Measurements from ENCODE around the gene MMP24OS.
A peak's percentile ranks its signal among the peaks of the same experiment; 100 is the strongest.

Gene MMP24OS

DNA sequence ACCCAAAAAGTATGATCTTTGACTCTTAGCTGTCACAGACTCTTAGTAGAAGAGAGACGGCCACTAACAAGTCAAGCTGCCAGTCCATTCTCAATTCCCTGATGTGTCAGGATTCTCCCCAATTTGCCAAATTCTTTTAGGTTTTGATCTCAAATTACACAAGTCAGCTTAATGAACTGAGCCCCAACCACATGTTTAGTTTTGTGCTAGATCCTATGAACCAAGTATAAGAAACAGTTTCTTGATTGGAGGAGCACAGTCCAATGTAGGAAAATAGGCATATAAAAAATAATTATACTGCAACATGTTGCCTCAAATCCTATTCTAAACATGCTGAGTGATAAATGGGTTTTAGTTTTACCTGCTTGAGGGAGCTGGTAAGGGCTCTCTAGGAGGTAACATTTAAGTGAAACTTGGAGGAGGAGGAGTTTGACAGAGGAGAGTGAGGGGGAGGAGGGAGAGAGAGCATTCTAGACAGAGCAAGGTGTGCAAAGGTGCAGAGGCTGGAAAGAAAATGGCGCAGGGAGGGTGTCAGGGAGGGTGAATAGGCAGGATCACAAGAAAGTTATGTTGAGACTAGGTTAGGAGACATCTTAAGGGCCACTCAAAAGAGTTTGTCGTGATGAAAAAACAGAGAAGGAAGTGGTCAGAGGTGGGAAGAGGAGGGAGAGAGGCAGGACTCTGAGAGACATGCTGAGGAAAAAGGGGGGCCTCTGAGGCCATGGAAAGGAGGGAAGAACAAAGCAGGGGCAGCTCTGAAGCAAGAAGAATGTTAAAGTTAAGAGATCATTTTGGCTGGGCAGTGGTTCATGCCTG lies 37.1 kb upstream of the MMP24OS start:
- intact Hi-C loops (cut with micrococcal nuclease), result no loop called here
- H3K27ac Mint-ChIP-seq, result peak overlapping the region; percentile 10
- no peaks in the 10 kb centered on the region for H3K9me3 Mint-ChIP-seq
- H3K4me1 Mint-ChIP-seq (ENCODE audit: low read depth), result peaks cover 23% of the 10 kb centered on the region
- no peaks in the 10 kb centered on the region for H3K27me3 Mint-ChIP-seq
- no peak overlapping the region for H3K4me3 Mint-ChIP-seq
- H3K36me3 Mint-ChIP-seq (ENCODE audit: low read depth), result peaks cover 26% of the 10 kb centered on the region

GRCh38 chr20:35312318-35312717 lies 34.4 kb upstream of the MMP24OS start:
- Mint-ChIP-seq H3K4me1 (ENCODE audit: low read depth) (peaks cover 23% of the 10 kb centered on the region), H3K27ac (no peak overlapping the region), H3K4me3 (no peak overlapping the region), H3K9me3 (no peaks in the 10 kb centered on the region), H3K27me3 (no peaks in the 10 kb centered on the region), H3K36me3 (ENCODE audit: low read depth) (peaks cover 31% of the 10 kb centered on the region)
- intact Hi-C loops (cut with micrococcal nuclease), result no loop called here

- H3K4me1 Mint-ChIP-seq (ENCODE audit: low read depth), result peaks cover 23% of the 10 kb centered on the region
Observed at GRCh38 chr20:35311822-35312221, 33.9 kb upstream of the MMP24OS start.

DNA sequence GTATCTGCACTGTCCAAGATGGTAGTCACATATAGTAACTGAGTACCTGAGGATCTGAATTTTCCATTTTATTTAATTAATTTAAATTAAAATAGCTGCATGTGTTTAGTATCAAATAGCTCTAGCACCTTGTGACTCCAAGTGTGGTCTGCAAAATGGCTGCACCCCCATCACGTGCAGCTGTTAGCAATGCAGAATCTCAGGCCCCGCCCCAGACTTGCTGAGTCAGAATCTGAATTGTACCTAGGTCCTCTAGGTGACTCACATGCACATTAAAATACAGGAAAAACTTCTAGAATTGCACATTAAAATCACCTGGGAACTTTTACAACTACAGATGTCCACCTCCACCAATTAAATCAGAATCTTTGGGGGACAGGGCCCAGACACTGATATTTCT lies 33.5 kb upstream of the MMP24OS start:
- Mint-ChIP-seq H3K27ac (no peak overlapping the region), H3K4me3 (no peak overlapping the region), H3K36me3 (ENCODE audit: low read depth) (peaks cover 36% of the 10 kb centered on the region), H3K27me3 (no peaks in the 10 kb centered on the region), H3K9me3 (no peaks in the 10 kb centered on the region), H3K4me1 (ENCODE audit: low read depth) (peaks cover 24% of the 10 kb centered on the region)
- intact Hi-C loops (cut with micrococcal nuclease), result no loop called here

More at GRCh38 chr20:35311822-35312221, 33.9 kb upstream of the MMP24OS start:
- H3K27me3 Mint-ChIP-seq, result no peaks in the 10 kb centered on the region
- no peak overlapping the region for H3K4me3 Mint-ChIP-seq
- intact Hi-C loops (cut with micrococcal nuclease), result no loop called here
- peaks cover 31% of the 10 kb centered on the region for H3K36me3 Mint-ChIP-seq (ENCODE audit: low read depth)
- H3K27ac Mint-ChIP-seq, result no peak overlapping the region
- H3K9me3 Mint-ChIP-seq, result no peaks in the 10 kb centered on the region

DNA sequence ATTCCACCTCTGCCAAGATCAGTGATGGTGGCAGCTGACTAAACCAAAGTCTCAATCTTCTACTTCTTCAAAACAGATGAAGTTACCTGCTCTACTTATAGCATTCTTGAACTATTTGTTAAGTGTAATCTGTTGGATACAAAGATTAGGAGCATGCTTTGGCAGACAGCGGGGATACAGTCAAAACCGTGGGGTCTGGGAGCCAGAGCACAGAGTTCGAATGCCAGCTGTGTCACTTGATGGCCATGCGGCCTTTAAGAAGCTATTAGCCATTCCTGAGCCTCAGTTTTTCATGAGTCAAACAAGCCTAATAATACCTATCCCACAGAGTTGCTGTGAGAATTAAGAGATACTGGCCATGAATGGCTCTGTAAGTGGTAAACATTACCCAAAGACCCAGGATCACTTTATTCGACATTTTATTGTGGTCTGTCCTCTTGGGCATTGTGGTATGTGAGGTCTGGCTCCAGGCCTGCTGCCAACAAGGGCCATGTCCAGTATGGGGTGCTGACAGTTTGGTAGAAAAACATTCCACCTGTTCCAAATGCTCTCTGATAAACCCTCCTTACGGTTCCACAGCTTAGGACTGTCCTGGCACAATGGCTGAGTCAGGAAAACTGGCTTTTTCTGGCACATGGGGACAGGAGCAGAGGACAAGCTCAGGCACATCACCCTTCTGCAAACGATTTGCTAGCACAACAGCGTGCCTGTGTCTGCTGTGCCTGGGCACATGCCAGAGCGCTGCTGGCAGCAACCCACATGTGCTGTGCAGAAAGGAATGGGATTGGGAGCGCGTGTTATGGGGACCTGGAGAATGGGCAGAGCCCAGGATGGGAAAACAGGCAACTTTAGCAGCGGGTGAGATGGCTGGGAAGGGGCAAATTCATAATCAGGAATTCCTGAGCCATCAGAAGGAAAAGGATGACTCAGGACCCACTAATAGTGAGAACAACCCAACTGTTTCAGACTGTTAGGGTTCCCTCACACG lies 30.0 kb upstream of the MMP24OS start:
- intact Hi-C loops (cut with micrococcal nuclease), result no loop called here
- Mint-ChIP-seq H3K4me1 (ENCODE audit: low read depth) (peaks cover 35% of the 10 kb centered on the region), H3K36me3 (ENCODE audit: low read depth) (peaks cover 53% of the 10 kb centered on the region)

DNA sequence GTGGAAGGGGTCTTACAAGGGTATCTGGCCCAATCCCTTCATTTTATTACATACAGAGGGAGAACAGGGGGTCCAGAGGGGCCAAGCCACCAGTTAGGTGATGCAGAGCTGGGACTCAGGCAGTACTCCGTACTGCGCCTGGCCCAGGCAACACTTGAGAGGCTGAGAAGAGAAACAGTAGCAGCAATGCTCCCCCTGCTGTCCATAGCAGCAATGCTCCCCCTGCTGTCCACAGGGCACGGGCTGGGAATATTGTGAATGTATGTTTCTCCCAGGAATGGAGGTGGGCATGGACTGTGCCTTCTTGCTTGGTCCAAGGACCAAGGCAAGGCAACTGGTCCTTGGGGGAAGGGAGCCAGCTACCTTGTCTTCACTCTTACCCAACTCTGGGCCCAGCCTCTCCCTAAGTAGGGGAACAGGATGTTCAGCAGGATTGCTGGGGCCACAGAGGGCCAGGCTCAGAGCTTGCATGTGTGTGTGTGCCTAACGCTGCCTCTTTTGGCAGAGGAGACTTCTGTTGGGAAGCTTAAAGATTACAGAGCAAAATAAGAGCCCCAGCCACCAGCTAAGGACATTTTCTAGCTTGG lies 29.1 kb upstream of the MMP24OS start:
- intact Hi-C loops (cut with micrococcal nuclease), result no loop called here
- Mint-ChIP-seq H3K4me1 (ENCODE audit: low read depth) (peaks cover 28% of the 10 kb centered on the region), H3K27ac (peak overlapping the region; percentile 22), H3K27me3 (no peaks in the 10 kb centered on the region), H3K36me3 (ENCODE audit: low read depth) (peaks cover 45% of the 10 kb centered on the region), H3K9me3 (no peaks in the 10 kb centered on the region), H3K4me3 (no peak overlapping the region)

More for the DNA sequence above, 30.0 kb upstream of the MMP24OS start:
- Mint-ChIP-seq H3K9me3 (no peaks in the 10 kb centered on the region), H3K27me3 (no peaks in the 10 kb centered on the region), H3K27ac (peak overlapping the region; percentile 22), H3K4me3 (no peak overlapping the region)

- intact Hi-C loops (cut with micrococcal nuclease), result no loop called here
- Mint-ChIP-seq H3K27me3 (no peaks in the 10 kb centered on the region), H3K27ac (peak overlapping the region; percentile 37), H3K9me3 (no peaks in the 10 kb centered on the region), H3K36me3 (ENCODE audit: low read depth) (peaks cover 47% of the 10 kb centered on the region), H3K4me1 (ENCODE audit: low read depth) (peaks cover 28% of the 10 kb centered on the region), H3K4me3 (no peak overlapping the region)
Observed at GRCh38 chr20:35305682-35306556, 28.0 kb upstream of the MMP24OS start.

DNA sequence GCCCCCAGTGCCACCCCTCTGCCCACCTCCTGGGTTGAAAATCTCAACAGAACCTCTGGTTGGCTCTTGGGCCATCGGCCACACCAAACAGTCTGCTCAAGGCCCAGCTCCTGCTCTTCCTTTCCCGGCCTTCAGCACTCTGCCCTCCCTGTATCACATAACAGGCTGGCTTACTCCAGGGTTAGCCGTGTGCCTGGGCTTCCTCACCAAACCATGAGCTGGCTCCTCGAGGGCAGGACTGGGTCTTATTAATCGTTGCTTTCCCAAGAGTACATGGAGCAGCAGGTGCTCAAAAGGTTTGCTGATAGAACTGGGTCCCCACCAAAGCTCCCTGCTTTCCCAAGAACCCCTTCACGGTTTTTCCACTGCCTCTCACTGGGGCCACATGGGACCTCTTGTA lies 27.0 kb upstream of the MMP24OS start:
- Mint-ChIP-seq H3K9me3 (no peaks in the 10 kb centered on the region), H3K4me1 (ENCODE audit: low read depth) (peaks cover 30% of the 10 kb centered on the region), H3K4me3 (no peak overlapping the region), H3K27me3 (no peaks in the 10 kb centered on the region), H3K27ac (peak overlapping the region; percentile 37), H3K36me3 (ENCODE audit: low read depth) (peaks cover 43% of the 10 kb centered on the region)
- intact Hi-C loops (cut with micrococcal nuclease), result loop anchor here (1.0 kb wide), 1 partner anchor 24 kb away; no protein-coding TSS in a partner anchor

- intact Hi-C loops (cut with micrococcal nuclease), result loop anchor here (1.0 kb wide), 2 partner anchors 25 to 135 kb away; no protein-coding TSS in a partner anchor
- Mint-ChIP-seq H3K4me3 (no peak overlapping the region), H3K4me1 (ENCODE audit: low read depth) (peaks cover 35% of the 10 kb centered on the region), H3K27ac (no peak overlapping the region), H3K27me3 (no peaks in the 10 kb centered on the region), H3K9me3 (no peaks in the 10 kb centered on the region), H3K36me3 (ENCODE audit: low read depth) (peaks cover 43% of the 10 kb centered on the region)
Observed at GRCh38 chr20:35303735-35304491, 26.0 kb upstream of the MMP24OS start.

DNA sequence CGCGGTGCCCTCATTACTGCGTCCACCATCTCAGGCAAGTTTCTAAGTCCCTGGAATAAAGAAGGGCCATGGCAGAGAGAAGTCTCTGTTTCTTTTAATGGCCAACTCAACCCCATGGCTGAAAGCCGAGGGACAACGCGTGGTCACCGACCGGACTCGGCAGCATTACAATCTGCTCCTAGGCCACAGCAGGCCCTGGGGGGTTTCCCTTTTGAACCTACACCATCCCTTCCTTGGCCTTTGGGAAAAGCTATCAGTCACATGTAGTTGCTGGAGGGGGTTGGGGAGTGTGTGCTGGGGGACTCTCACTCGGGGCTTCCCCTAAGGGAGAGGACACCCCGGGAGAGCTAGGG lies 25.4 kb upstream of the MMP24OS start:
- no peaks in the 10 kb centered on the region for H3K9me3 Mint-ChIP-seq
- no peak overlapping the region for H3K4me3 Mint-ChIP-seq
- H3K27me3 Mint-ChIP-seq, result peaks cover 4% of the 10 kb centered on the region
- peaks cover 39% of the 10 kb centered on the region for H3K4me1 Mint-ChIP-seq (ENCODE audit: low read depth)
- no peak overlapping the region for H3K27ac Mint-ChIP-seq
- peaks cover 42% of the 10 kb centered on the region for H3K36me3 Mint-ChIP-seq (ENCODE audit: low read depth)
- intact Hi-C loops (cut with micrococcal nuclease), result loop anchor here (1.0 kb wide), 1 partner anchor 136 kb away; no protein-coding TSS in a partner anchor

DNA sequence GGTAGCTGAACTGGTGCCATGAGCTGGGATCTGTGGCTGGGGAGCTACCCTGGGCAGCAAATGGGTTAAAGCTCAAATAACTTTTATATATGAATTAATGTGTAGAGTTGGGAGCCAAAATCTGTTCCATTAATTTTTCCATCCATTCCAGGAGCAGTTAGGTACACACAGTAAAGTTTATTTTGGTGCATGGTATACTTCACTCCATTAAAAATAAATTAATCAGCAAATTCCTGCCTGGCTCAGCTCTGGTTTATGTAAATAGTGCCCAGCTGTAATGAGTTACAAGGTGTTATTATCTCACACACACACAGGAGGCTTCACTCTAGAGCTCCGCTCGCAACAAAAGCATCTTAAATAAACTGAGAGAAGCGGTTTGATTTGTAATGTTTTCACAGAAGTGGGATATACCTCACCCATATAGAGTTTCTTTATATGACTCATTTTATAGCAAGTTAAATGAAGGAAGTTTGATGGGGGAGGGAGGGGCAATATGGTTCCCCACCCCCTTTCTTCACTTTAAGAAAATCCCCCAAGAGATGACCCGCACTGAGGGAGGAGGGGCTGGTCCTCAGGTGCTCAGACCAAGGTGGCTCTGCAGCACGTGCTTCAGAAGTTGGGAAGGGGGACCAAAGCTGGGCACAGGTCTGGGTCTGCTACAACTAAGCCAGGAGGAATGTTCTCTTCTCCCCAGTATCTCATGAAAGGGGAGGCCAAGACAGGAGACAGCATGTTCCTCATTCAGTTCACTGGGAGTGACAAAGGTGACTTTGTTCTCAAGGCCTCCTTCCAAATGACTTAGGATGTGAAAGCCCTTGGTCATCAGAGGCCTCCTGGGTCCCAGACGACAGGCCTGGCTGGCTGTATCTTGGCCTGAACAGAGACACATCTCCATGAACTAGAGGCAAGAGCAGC lies 24.8 kb upstream of the MMP24OS start:
- no peak overlapping the region for H3K4me3 Mint-ChIP-seq
- peaks cover 4% of the 10 kb centered on the region for H3K27me3 Mint-ChIP-seq
- no peak overlapping the region for H3K27ac Mint-ChIP-seq
- H3K4me1 Mint-ChIP-seq (ENCODE audit: low read depth), result peaks cover 39% of the 10 kb centered on the region
- H3K36me3 Mint-ChIP-seq (ENCODE audit: low read depth), result peaks cover 38% of the 10 kb centered on the region
- no peaks in the 10 kb centered on the region for H3K9me3 Mint-ChIP-seq
- intact Hi-C loops (cut with micrococcal nuclease), result loop anchor here (1.0 kb wide), 1 partner anchor 137 kb away; no protein-coding TSS in a partner anchor

- Mint-ChIP-seq H3K27ac (no peak overlapping the region), H3K36me3 (ENCODE audit: low read depth) (peaks cover 33% of the 10 kb centered on the region), H3K4me3 (no peak overlapping the region), H3K27me3 (peaks cover 5% of the 10 kb centered on the region), H3K9me3 (no peaks in the 10 kb centered on the region), H3K4me1 (ENCODE audit: low read depth) (peaks cover 33% of the 10 kb centered on the region)
- intact Hi-C loops (cut with micrococcal nuclease), result no loop called here
Observed at GRCh38 chr20:35301426-35301825, 23.5 kb upstream of the MMP24OS start.
